Mucosa of stomach (tissue), 1 donor: Measurements from ENCODE around the gene FBXW2.

ENCODE experiments used
- H3K27me3 ChIP-seq: one replicate; pipeline ENCODE4 v1.7.0; 2013; ENCODE audit warnings: mild to moderate bottlenecking, low read length; ENCODE audit not compliant: control insufficient read depth, insufficient read depth
- H3K36me3 ChIP-seq: one replicate; pipeline ENCODE4 v1.7.0; 2013; ENCODE audit warnings: low read length; ENCODE audit not compliant: control insufficient read depth, insufficient read depth
- H3K4me1 ChIP-seq: one replicate; pipeline ENCODE4 v1.7.0; 2013; ENCODE audit warnings: mild to moderate bottlenecking, low read length; ENCODE audit not compliant: control insufficient read depth, insufficient read depth
- H3K4me3 ChIP-seq: one replicate; pipeline ENCODE4 v1.7.0; 2013; ENCODE audit warnings: low read length
- H3K9ac ChIP-seq: one replicate; pipeline ENCODE4 v1.7.0; 2013; ENCODE audit warnings: mild to moderate bottlenecking, low read length, moderate library complexity
- H3K9me3 ChIP-seq: one replicate; pipeline ENCODE4 v1.7.0; 2013; ENCODE audit warnings: mild to moderate bottlenecking, low read length, moderate library complexity; ENCODE audit not compliant: control insufficient read depth
- donor health status: Pancreatic carcinoma.

Gene FBXW2

DNA sequence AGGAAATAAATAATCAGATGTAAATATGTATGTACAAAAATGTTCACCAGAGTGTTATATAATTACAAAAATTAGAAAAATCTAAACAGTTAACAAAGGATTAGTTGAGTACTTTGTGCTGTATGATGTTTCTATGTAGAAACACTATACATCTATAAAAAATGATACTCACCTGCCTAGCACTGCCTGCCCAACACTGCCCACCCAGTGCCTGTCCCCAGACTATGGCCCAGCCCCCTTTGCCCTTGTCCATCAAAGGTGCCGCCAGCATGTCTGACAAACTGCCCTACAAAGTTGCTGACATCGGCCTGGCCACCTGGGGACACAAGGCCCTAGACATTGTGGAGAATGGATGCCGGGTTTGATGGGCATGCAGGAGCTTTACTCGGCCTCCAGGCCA is 72.8 kb downstream of the FBXW2 start:
- H3K9me3 ChIP-seq, result no peaks in the 10 kb centered on the region
- H3K9ac ChIP-seq, result no peak overlapping the region
- no peaks in the 10 kb centered on the region for H3K27me3 ChIP-seq
- H3K4me3 ChIP-seq, result no peak overlapping the region
- peaks cover 4% of the 10 kb centered on the region for H3K4me1 ChIP-seq
- no peaks in the 10 kb centered on the region for H3K36me3 ChIP-seq

DNA sequence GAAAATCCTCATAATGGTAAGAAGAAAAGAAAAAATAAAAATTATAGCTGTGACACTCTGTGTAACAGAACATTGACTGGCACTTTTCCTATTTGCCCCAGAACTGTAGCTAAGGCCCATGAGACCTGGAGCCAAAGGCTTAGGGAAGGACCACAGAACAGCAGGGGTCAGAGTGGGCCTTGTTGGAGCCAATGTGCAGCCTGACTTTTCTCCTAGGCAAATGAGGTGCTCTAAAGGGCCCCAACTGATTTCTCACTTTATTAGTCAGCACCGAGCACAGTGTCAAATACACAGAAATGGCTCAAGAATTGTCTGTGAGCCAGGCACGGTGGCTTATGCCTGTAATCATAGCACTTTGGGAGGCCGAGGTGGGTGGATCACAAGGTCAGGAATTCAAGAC is 74.9 kb downstream of the FBXW2 start:
- no peaks in the 10 kb centered on the region for H3K9me3 ChIP-seq
- no peak overlapping the region for H3K4me3 ChIP-seq
- H3K27me3 ChIP-seq, result no peaks in the 10 kb centered on the region
- peaks cover 12% of the 10 kb centered on the region for H3K4me1 ChIP-seq
- H3K9ac ChIP-seq, result no peak overlapping the region
- H3K36me3 ChIP-seq, result no peaks in the 10 kb centered on the region

- Histone ChIP-seq H3K4me3 (no peak overlapping the region), H3K27me3 (no peaks in the 10 kb centered on the region), H3K9ac (no peak overlapping the region), H3K4me1 (peaks cover 21% of the 10 kb centered on the region), H3K9me3 (no peaks in the 10 kb centered on the region), H3K36me3 (no peaks in the 10 kb centered on the region)
These were observed 76.0 kb downstream of the FBXW2 start for GRCh38 chr9:120717176-120717575.

- H3K4me1 ChIP-seq, result peaks cover 27% of the 10 kb centered on the region
- no peaks in the 10 kb centered on the region for H3K9me3 ChIP-seq
- no peak overlapping the region for H3K4me3 ChIP-seq
- H3K27me3 ChIP-seq, result no peaks in the 10 kb centered on the region
- H3K36me3 ChIP-seq, result no peaks in the 10 kb centered on the region
- no peak overlapping the region for H3K9ac ChIP-seq
These were observed 76.7 kb downstream of the FBXW2 start for GRCh38 chr9:120716483-120716882.

DNA sequence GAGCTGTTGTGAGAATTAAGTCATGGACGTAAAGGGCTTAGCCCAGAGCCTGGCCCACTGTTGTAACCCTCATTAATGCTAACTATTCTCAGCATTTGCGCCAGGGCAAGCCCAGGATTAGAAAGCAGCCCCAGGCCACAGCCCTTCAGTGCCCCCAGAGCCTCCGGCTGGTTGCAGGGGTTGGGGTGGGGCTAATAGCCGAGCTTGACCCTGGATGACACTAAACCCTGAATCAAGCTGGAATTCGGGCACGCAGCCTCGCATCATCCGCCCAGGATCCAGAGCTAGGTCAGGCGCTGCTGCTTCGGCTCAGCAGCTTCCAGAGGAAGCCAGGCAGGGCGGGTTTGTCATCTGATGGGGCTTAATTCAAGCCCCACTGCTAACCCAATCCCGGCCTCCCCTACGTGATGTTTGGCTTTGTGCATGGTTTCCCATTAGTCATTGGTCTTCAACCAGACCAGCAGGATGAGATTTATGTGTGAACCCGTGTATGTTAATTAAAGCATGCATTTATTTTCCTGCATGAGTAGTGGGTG is 77.8 kb downstream of the FBXW2 start:
- no peaks in the 10 kb centered on the region for H3K27me3 ChIP-seq
- H3K4me1 ChIP-seq, result peaks cover 33% of the 10 kb centered on the region
- peak overlapping the region; percentile 76 for H3K9ac ChIP-seq
- H3K9me3 ChIP-seq, result no peaks in the 10 kb centered on the region
- H3K4me3 ChIP-seq, result no peak overlapping the region
- H3K36me3 ChIP-seq, result no peaks in the 10 kb centered on the region

- H3K36me3 ChIP-seq, result no peaks in the 10 kb centered on the region
- H3K4me1 ChIP-seq, result peaks cover 35% of the 10 kb centered on the region
- H3K4me3 ChIP-seq, result peak overlapping the region; percentile 82
- H3K27me3 ChIP-seq, result no peaks in the 10 kb centered on the region
- peak overlapping the region; percentile 76 for H3K9ac ChIP-seq
- H3K9me3 ChIP-seq, result no peaks in the 10 kb centered on the region
These were observed 78.3 kb downstream of the FBXW2 start for GRCh38 chr9:120714846-120715388.

GRCh38 chr9:120714088-120714845 is 78.9 kb downstream of the FBXW2 start, which contains the start of gene MEGF9:
MEGF9 (minus strand) TSS chr9:120714470; CDS start chr9:120714358, 112 bp downstream.
- H3K9ac ChIP-seq, result peak within 1 kb of the TSS; percentile 76
- H3K36me3 ChIP-seq, result no peaks in the 10 kb centered on the region
- no peaks in the 10 kb centered on the region for H3K27me3 ChIP-seq
- peak within 1 kb of the TSS; percentile 82 for H3K4me3 ChIP-seq
- H3K4me1 ChIP-seq, result peaks cover 42% of the 10 kb centered on the region
- H3K9me3 ChIP-seq, result no peaks in the 10 kb centered on the region

DNA sequence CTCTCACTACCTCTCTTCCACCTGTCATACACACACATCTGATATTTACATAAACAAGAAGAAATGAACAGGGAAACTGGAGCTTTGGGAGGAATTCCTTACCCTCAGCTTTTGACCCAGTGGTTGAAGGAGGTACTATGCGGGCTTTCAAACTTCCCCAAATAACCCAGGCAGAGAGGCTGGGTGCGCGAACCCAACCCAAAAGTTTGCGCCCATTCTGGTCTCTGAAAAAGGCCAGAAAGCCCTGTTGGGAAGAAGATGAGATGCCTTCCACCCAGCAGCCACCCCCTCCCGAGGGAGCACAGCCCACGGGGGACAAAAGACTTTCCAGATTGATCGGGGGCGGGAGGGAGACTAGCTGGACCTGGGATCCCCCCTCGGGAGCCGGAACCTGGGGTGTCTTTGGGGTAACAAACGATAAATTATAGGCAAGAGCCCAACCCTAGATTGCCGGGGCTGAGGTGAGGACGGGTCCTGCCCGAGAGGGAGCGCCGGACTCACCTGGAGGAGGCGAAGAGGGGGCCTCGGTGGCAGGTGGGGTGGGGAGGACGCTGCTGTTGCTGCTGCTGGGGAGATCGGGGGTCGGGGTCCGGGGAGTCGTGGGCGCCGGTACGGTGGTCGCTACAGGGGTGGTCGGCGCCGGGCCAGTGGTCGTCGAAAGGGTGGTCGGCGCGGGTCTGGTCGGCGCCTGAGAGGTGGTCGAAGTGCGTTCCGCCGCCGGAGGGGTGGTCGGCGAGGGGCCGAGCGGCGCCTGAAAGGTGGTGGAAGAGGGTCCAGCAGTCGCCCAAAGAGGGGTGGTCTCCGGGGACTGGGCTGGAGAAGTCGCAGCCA is 79.7 kb downstream of the FBXW2 start:
- H3K27me3 ChIP-seq, result no peaks in the 10 kb centered on the region
- H3K9me3 ChIP-seq, result no peaks in the 10 kb centered on the region
- H3K36me3 ChIP-seq, result no peaks in the 10 kb centered on the region
- H3K4me3 ChIP-seq, result peak overlapping the region; percentile 57
- H3K4me1 ChIP-seq, result peaks cover 50% of the 10 kb centered on the region
- H3K9ac ChIP-seq, result peak overlapping the region; percentile 76

DNA sequence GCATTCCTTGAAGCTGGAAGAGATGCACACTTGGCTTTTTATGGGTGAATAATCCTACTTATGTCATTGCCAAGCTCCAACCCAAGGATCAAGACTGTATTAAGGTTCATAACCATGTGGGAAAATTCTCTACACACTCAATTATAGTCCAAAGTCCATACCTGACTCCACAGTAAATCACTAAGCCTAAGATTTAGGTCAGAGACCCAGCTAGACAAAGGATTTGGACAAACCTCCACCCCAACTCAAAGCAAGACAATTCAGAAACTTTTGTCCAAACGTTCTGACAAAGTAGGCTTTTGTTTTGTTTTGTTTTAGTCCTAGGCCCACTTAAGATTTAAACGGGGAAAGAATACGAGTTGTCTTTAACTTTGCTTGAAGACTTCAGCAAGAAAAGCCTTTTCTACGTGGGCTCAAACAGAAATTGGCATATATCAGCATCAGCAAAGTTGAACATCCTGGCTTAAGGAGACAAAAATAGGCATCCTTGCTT is 80.6 kb downstream of the FBXW2 start:
- Histone ChIP-seq H3K9me3 (no peaks in the 10 kb centered on the region), H3K9ac (peak overlapping the region; percentile 76), H3K27me3 (no peaks in the 10 kb centered on the region), H3K4me3 (peak overlapping the region; percentile 57), H3K36me3 (no peaks in the 10 kb centered on the region), H3K4me1 (peaks cover 59% of the 10 kb centered on the region)

DNA sequence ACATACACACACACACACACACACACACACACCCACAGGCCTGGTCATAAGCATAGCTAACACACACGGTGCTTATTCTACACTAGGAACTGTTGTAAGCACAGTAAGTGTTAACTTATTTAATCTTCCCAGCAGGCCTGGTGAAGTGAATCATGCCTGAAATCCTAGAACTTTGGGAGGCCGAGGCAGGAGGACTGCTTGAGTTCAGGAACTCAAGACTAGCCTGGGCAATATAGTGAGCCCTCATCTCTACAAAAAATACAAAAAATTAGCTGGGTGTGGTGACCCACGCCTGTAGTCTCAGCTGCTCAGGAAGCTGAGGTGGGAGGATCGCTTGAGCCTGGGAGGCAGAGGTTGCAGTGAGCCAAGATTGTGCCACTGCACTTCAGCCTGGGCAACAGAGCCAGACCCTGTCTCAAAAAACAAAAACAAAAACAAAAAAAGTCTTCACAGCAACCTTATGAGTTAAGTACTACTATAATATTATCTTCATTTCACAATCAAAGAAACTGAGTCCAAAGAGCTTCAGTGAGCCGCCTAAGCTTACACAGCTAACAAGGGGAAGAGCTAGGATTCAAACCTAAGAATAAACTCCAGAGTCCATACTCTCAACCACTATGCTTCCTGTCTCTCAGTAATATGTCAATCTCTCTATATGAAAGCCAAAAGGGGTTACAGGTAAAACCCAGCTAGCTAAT is 81.2 kb downstream of the FBXW2 start:
- Histone ChIP-seq H3K36me3 (no peaks in the 10 kb centered on the region), H3K9ac (peak overlapping the region; percentile 44), H3K27me3 (no peaks in the 10 kb centered on the region), H3K9me3 (no peaks in the 10 kb centered on the region), H3K4me1 (peaks cover 62% of the 10 kb centered on the region), H3K4me3 (peak overlapping the region; percentile 57)

DNA sequence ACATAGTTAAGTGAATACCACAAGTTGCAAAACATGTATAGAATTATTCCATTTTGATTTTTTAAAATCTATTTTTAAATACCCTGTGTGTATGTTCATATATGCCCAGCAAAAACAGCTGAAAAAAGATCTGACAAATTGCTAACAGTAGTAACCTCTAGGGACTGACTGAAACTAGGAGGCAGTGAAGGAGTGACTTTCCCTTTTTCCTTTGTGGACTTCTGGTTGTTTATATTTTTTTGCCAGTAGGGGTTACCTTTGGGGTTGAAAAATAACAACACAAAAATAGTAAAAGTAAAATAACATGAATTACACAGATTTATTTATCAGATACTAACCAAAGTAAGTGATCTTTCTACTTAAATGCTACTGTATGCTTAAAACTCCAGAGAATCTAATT is 81.9 kb downstream of the FBXW2 start:
- Histone ChIP-seq H3K9ac (peak overlapping the region; percentile 66), H3K4me3 (no peak overlapping the region), H3K27me3 (no peaks in the 10 kb centered on the region), H3K36me3 (no peaks in the 10 kb centered on the region), H3K4me1 (peaks cover 65% of the 10 kb centered on the region), H3K9me3 (no peaks in the 10 kb centered on the region)
